Activated naive CD4-positive, alpha-beta T cell treated with anti-CD3 and anti-CD28 coated beads, Interleukin-2, amount 10 ng/mL, durations not matched to agents 7 days and 5 days (primary cell): ENCODE measurements around the gene RRP1.

ENCODE experiments used
- CTCF ChIA-PET: fragments of 350-600 bp; sonication (Branson Sonifier 250); formaldehyde crosslinking; loops from one replicate; lab custom pipeline; 2021; ENCODE audit warnings: antibody characterized with exemption; lab: Charles Lee
- DNase-seq: peaks from one replicate; pipeline ENCODE4 v3.0.0-alpha.2; 2020
- H3K27ac Mint-ChIP-seq: one replicate; pipeline ENCODE4 v1.8.0; 2021; ENCODE audit warnings: mild to moderate bottlenecking, moderate library complexity, mixed read lengths
- H3K27me3 Mint-ChIP-seq: one replicate; pipeline ENCODE4 v1.8.0; 2021; ENCODE audit warnings: mild to moderate bottlenecking, mixed read lengths
- H3K36me3 Mint-ChIP-seq: one replicate; pipeline ENCODE4 v1.8.0; 2021; ENCODE audit warnings: mixed read lengths
- H3K4me1 Mint-ChIP-seq: one replicate; pipeline ENCODE4 v1.8.0; 2021; ENCODE audit warnings: mixed read lengths
- H3K4me3 Mint-ChIP-seq: one replicate; pipeline ENCODE4 v1.8.0; 2021; ENCODE audit warnings: mild to moderate bottlenecking, moderate library complexity, mixed read lengths
- H3K9me3 Mint-ChIP-seq: one replicate; pipeline ENCODE4 v1.8.0; 2021; ENCODE audit warnings: mixed read lengths

Gene RRP1

DNA sequence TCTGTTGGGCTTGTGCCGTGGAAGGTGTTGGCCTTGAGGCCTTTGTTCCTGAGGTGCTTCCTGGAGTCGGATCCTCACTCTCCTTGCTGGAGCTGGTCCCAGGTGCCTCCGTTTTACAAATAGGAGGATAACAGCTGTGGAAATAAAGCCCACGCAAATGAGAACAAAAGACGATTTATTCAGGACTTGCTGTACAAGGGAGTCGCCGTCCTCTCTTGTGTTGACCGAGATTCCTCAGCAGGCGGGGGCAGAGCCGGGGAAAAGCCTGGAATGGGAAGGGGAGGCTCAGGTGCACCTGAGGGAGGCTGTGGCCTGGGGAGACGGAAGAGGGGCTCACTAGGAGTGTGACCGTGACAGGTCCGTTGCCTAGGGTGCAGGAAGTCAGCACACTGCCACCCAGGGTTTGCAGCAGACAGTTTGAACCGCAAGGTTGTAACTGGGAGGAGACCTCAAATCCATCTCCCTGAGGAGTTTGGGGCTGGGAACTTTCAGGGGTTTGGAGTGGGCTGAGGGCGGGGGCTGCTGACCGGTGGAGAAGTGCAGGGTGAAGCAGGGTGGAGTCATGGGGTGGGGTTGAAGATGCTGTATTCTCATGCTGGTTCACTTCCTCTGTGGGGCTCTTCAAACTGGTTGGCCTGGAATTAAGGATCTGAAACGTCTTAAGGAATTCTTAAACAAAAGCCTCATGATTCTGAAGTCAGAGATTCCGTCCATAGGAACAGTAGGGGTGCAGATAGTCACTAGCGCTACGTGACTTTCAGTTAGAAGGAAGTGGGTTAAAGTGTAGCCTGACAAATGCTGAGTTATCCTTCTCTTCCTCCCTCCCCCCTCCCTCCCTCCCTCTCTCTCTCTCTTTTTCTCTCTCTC lies 10.7 kb upstream of the RRP1 start:
- Mint-ChIP-seq H3K4me1 (peaks cover 72% of the 10 kb centered on the region), H3K27me3 (no peaks in the 10 kb centered on the region), H3K9me3 (no peaks in the 10 kb centered on the region), H3K4me3 (peak overlapping the region; percentile 56), H3K36me3 (peaks cover 13% of the 10 kb centered on the region), H3K27ac (peak overlapping the region; percentile 86)
- CTCF ChIA-PET = no interaction called here
- DNase-seq = peak; percentile 51

DNA sequence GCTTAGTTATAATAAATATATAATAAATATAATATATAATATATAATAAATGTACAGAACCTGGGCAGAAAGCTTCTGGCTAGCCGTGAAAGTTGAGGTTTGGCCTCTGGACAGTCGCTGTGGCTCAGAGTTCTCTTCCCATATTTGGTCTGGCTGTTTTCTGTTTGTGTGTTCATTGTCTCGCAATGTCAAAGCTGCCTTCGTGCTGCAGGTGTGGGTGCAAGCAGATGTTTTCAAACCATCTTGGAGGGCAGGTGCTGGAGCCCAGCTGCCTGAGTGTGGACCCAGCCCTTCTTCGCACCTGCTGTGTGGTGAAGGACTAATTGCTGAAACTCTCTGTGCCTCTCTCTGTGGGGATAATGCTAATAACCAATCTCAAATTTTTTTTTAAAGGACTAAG lies 9.7 kb upstream of the RRP1 start:
- CTCF ChIA-PET = no interaction called here
- no peak overlapping the region for H3K27ac Mint-ChIP-seq
- no peak for DNase-seq
- H3K9me3 Mint-ChIP-seq = no peaks in the 10 kb centered on the region
- peaks cover 5% of the 10 kb centered on the region for H3K36me3 Mint-ChIP-seq
- no peaks in the 10 kb centered on the region for H3K27me3 Mint-ChIP-seq
- H3K4me1 Mint-ChIP-seq = peaks cover 66% of the 10 kb centered on the region
- H3K4me3 Mint-ChIP-seq = no peak overlapping the region

DNA sequence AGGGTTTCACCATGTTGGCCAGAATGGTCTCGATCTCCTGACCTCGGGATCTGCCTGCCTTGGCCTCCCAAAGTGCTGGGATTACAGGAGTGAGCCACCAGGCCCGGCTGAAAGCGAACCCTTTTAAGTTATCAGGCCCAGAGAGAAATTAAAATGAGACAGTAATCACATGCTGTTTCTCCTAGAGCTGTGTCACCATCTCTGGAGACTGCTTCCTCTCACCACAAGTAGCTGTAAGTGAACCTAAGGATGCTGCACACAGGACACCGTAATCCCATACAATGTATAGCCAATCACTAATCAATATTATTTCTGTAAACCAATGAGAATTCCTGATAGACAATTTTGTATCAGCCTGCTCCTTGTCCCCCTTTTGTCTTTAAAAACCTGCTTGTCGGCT lies 7.5 kb upstream of the RRP1 start:
- no peak overlapping the region for H3K4me3 Mint-ChIP-seq
- H3K27me3 Mint-ChIP-seq = peaks cover 4% of the 10 kb centered on the region
- H3K27ac Mint-ChIP-seq = no peak overlapping the region
- H3K36me3 Mint-ChIP-seq = no peaks in the 10 kb centered on the region
- peaks cover 58% of the 10 kb centered on the region for H3K4me1 Mint-ChIP-seq
- CTCF ChIA-PET = interaction anchor here (0.6 kb wide), 1 partner anchor 10 kb away, joined by 3 read pairs; no protein-coding TSS in a partner anchor
- no peaks in the 10 kb centered on the region for H3K9me3 Mint-ChIP-seq
- DNase-seq = no peak

DNA sequence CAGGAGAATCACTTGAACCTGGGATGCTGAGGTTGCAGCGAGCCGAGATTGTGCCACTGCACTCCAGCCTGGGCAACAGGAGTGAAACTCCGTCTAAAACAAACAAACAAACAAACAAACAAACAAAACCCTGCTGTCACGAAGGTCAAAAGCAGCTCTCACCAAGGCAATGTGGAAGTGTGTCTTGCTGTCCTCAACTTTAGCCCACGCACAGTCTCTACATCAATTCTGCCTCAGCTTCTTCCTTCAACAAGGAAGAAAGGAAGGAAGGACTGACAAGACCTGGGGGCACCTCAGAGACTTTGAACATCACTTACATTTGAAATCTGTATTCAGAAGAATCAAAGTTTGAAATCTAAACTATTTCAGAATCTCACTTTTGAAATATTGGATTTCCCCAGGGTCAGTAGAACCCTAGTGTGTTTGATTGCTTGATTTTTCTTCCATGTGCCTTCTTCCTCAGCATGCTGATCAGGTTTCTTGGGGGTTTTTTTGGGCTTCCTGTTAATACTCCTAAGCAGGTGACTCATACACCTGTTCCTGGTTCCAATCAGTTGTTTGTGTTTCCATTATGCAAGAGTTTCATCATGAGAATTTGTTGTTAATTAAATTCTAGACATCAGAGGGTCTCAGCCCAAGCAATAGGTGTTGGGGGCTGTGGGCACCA lies 6.8 kb upstream of the RRP1 start:
- Mint-ChIP-seq H3K4me3 (no peak overlapping the region), H3K4me1 (peaks cover 55% of the 10 kb centered on the region), H3K9me3 (no peaks in the 10 kb centered on the region), H3K27me3 (peaks cover 4% of the 10 kb centered on the region), H3K36me3 (no peaks in the 10 kb centered on the region), H3K27ac (peak overlapping the region; percentile 37)
- DNase-seq = no peak
- CTCF ChIA-PET = interaction anchor here (0.6 kb wide), 1 partner anchor 11 kb away, joined by 3 read pairs; no protein-coding TSS in a partner anchor

DNA sequence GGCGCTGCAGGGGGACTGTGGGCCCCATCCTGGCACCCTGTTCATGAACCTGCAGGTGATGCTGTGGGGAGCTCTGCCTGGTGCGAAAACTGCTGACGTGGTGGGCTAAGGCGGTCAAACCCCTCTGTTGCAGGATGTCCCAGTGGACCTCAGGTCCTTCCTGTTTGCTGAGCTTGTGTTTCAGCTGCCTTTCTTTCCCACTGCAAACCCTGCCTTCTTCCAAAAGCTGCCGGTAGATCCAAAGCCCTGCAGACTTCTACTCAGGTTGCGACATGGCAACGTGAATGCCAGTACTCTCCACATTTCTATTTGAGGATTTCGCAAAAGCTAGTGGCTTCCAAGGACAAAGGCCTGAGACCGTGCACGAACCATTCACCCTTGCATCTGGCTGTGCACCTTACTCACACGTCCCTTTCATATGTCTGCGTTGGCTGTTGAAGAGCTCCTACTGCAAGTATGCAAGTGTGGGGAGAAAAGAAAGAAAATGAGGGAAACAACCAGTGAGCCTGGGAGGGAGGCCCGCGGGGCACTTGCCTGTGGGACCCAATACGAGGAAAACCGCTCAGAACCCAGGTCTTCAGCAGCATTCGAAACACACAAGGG lies 6.2 kb upstream of the RRP1 start:
- DNase-seq = no peak
- Mint-ChIP-seq H3K36me3 (no peaks in the 10 kb centered on the region), H3K4me3 (no peak overlapping the region), H3K9me3 (no peaks in the 10 kb centered on the region), H3K27ac (no peak overlapping the region), H3K4me1 (peaks cover 49% of the 10 kb centered on the region), H3K27me3 (peaks cover 4% of the 10 kb centered on the region)
- CTCF ChIA-PET = no interaction called here

DNA sequence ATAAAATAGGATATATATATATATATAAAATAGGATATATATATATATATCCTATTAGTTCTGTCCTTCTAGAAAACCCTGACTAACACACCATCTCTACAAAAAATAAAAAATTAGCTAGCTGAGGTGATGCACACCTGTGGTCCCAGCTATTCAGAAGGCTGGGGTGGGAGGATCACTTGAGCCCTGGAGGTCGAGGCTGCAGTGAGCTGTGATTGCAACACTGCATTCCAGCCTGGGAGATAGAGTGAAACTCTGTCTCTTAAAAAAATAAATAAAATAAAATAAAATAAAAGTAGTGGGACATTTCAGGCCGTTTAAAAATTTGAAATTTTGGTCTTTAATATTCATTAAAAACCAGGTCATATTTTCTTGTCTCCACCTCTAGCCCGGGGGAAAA lies 4.2 kb upstream of the RRP1 start:
- no peak for DNase-seq
- Mint-ChIP-seq H3K27me3 (peaks cover 4% of the 10 kb centered on the region), H3K36me3 (no peaks in the 10 kb centered on the region), H3K27ac (no peak overlapping the region), H3K9me3 (no peaks in the 10 kb centered on the region), H3K4me3 (no peak overlapping the region), H3K4me1 (peaks cover 43% of the 10 kb centered on the region)
- CTCF ChIA-PET = no interaction called here

DNA sequence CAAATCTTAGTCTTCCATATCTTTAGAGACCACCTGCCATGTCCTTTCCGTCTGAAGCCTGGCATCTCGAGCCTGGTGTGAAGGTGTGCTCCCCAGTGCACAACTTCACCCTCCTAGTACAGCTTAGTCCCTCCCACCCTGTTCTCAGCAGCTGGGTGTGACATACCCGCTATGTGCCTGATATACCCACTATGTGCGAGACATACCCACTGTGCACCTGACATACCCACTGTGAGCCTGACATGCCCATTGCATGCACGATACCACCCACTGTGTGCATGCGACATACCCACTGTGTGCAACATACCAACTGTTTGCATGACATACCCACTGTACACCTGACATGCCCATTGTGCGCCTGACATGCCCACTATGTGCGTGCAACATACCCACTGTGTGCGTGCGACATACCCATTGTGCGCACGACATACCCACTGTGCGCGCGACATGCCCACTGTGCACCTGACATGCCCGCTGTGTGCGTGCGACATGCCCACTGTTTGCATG lies 3.0 kb upstream of the RRP1 start:
- Mint-ChIP-seq H3K27ac (no peak overlapping the region), H3K36me3 (peaks cover 4% of the 10 kb centered on the region), H3K4me1 (peaks cover 46% of the 10 kb centered on the region), H3K9me3 (no peaks in the 10 kb centered on the region), H3K4me3 (no peak overlapping the region), H3K27me3 (peaks cover 4% of the 10 kb centered on the region)
- DNase-seq = no peak
- CTCF ChIA-PET = no interaction called here

DNA sequence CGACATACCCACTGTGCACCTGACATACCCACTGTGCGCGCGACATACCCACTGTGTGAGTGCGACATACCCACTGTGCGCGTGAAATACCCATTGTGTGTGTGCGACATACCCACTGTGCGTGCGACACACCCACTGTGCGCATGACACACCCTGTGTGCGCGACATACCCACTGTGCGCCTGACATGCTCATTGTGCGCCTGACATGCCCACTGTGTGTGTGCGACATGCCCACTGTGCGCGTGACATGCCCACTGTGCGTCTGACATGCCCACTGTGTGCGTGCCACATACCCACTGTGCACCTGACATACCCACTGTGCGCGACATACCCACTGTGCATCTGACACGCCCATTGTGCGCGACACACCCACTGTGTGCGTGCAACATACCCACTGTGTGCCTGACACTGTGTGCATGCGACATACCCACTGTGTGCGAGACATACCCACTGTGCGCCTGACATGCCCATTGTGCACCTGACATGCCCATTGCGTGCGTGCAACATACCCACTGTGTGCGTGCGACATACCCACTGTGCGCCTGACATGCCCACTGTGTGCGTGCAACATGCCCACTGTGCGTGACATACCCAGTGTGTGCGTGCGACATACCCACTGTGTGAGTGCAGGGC lies 2.5 kb upstream of the RRP1 start:
- no peak overlapping the region for H3K27ac Mint-ChIP-seq
- peaks cover 46% of the 10 kb centered on the region for H3K4me1 Mint-ChIP-seq
- H3K9me3 Mint-ChIP-seq = no peaks in the 10 kb centered on the region
- H3K27me3 Mint-ChIP-seq = peaks cover 4% of the 10 kb centered on the region
- H3K36me3 Mint-ChIP-seq = peaks cover 6% of the 10 kb centered on the region
- CTCF ChIA-PET = no interaction called here
- DNase-seq = no peak
- H3K4me3 Mint-ChIP-seq = no peak overlapping the region

DNA sequence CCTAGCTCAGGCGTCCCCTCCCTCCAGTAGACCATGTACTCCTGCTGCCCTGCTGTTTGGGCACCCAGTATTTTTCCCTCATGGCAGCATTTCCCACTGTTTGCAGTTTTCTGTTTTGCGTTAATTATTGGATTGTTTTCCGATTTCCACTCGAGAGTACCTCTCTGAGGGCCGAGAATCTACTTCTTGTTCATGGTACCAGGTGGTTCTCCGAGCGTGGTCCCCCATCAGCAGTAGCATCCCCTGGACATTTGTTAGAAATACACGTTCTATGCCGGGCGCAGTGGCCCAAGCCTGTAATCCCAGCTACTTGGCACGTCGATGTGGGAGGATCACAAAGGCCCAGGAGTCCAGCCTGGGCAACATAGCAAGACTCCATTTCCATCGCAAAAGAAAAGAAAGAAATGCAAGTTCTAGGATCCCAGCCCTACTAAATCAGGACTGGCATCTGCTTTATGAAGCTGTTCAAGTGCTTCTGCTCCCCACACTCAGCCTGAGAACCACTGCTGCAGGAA lies 690 bp downstream of the RRP1 start:
- Mint-ChIP-seq H3K36me3 (peaks cover 24% of the 10 kb centered on the region), H3K27me3 (peaks cover 4% of the 10 kb centered on the region), H3K27ac (peak overlapping the region; percentile 90), H3K4me1 (peaks cover 27% of the 10 kb centered on the region), H3K4me3 (peak overlapping the region; percentile 94), H3K9me3 (no peaks in the 10 kb centered on the region)
- no peak for DNase-seq
- CTCF ChIA-PET = interaction anchor here (0.7 to 1.4 kb wide), 3 partner anchors 19 to 132 kb away, joined by 3 read pairs; no protein-coding TSS in a partner anchor

DNA sequence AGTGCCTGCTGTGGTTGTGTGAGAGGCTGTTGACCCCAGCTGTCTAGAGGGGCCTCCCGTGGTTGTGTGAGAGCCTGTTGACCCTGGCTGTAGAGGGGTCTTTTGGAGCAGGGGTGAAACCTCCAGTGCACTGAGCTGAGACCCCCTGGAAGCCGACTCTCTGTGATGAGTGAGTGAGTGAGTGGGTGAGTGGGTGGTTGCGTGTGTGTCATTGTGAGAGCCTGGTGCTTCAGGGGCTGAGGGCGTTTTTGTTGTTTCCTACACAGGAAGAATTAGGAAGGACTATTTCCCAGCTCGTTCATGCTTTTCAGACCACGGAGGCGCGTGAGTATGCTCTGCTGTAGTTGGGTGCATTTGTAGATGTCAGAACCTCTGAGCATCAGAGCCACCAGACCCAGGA lies 3.0 kb downstream of the RRP1 start:
- Mint-ChIP-seq H3K4me3 (no peak overlapping the region), H3K27ac (no peak overlapping the region), H3K36me3 (peaks cover 44% of the 10 kb centered on the region), H3K4me1 (peaks cover 25% of the 10 kb centered on the region), H3K9me3 (no peaks in the 10 kb centered on the region), H3K27me3 (no peaks in the 10 kb centered on the region)
- CTCF ChIA-PET = interaction anchor here (1.6 kb wide), 1 partner anchor 11 kb away, joined by 3 read pairs; no protein-coding TSS in a partner anchor
- DNase-seq = no peak

DNA sequence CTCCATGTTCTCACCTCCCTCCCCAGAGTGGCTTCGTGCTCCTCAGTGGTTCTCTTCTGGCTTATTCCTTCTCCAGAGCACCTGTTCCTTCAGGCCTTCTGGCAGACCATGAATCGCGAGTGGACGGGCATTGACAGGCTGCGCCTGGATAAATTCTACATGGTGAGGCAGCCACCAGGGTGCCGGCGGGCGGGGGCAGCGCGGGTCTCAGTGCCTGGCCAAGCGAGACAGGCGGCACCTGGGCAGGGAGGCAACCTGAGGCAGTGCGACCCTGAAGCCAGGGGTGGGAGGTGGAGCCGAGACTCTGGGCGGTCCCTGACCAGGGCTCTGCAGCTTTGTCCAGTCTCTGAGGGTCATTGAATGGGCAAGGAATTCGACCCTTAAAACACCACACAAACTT lies 3.9 kb downstream of the RRP1 start:
- Mint-ChIP-seq H3K27ac (no peak overlapping the region), H3K36me3 (peaks cover 47% of the 10 kb centered on the region), H3K4me3 (no peak overlapping the region), H3K4me1 (peaks cover 25% of the 10 kb centered on the region), H3K27me3 (no peaks in the 10 kb centered on the region), H3K9me3 (no peaks in the 10 kb centered on the region)
- DNase-seq = no peak
- CTCF ChIA-PET = interaction anchor here (1.6 kb wide), 1 partner anchor 10 kb away, joined by 3 read pairs; no protein-coding TSS in a partner anchor

DNA sequence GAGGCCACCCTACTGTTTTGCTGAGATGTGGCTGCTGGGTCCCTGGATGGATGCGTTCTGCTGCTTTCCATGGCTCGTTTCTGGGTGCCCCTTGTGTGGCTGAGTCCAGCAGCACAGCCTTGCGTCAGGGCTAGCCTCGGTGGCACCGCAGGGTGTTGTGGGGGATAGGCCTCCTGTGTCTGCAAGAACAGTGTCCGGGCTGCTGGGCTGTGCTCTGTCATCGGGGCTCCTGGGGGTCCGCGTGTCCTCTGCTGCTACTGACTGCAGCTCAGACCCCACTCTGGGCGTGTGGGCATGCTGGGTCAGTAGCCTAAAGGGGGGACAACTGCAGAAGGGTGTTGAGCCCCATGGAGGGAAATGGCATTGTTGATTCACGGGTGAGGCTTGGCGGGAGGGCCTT lies 4.9 kb downstream of the RRP1 start:
- H3K36me3 Mint-ChIP-seq = peaks cover 54% of the 10 kb centered on the region
- H3K27me3 Mint-ChIP-seq = no peaks in the 10 kb centered on the region
- no peak overlapping the region for H3K4me3 Mint-ChIP-seq
- H3K27ac Mint-ChIP-seq = no peak overlapping the region
- peaks cover 17% of the 10 kb centered on the region for H3K4me1 Mint-ChIP-seq
- DNase-seq = no peak
- CTCF ChIA-PET = no interaction called here
- H3K9me3 Mint-ChIP-seq = no peaks in the 10 kb centered on the region

DNA sequence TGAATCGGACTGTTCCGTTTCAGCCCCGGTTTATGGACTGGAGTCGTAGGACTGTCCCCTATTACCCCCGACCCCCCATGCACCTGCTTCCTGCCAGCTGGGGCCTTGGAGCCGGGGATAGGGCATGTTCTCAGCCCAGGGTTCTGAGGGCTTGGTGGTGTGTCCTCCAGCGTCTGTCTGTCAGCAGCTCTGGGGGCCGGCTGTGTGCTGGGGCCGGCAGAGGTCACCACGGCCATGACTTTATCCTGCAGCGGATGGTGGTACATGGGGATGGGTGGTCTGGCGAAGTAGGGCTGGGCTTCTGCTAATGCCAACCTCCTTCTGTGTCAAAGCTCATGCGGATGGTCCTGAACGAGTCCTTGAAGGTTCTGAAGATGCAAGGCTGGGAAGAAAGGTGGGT lies 5.5 kb downstream of the RRP1 start:
- H3K27ac Mint-ChIP-seq = no peak overlapping the region

DNA sequence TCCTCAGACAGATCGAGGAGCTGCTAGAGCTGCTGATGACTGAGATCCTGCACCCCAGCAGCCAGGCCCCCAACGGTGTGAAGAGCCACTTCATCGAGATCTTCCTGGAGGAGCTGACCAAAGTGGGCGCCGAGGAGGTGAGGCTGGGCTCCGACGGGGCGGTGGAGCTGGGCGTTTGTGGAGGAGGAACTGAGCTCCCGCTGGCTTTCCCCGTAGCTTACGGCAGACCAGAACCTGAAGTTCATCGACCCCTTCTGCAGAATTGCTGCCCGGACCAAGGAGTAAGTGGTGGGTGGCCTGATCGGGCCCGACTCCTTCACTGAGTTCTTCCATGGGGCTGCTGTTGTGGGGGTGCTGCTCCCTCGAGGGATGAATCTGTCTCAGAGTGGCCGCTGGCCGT lies 8.0 kb downstream of the RRP1 start:
- Mint-ChIP-seq H3K36me3 (peaks cover 59% of the 10 kb centered on the region), H3K27me3 (no peaks in the 10 kb centered on the region), H3K4me1 (no peaks in the 10 kb centered on the region), H3K9me3 (no peaks in the 10 kb centered on the region), H3K4me3 (no peak overlapping the region), H3K27ac (no peak overlapping the region)
- CTCF ChIA-PET = no interaction called here
- DNase-seq = no peak

More for the DNA sequence above, 5.5 kb downstream of the RRP1 start:
- Mint-ChIP-seq H3K36me3 (peaks cover 54% of the 10 kb centered on the region), H3K4me3 (no peak overlapping the region), H3K4me1 (peaks cover 17% of the 10 kb centered on the region), H3K27me3 (no peaks in the 10 kb centered on the region), H3K9me3 (no peaks in the 10 kb centered on the region)
- CTCF ChIA-PET = no interaction called here
- DNase-seq = no peak
